ENCODE data around the gene RPEL1.
"Not testable (repeated sequence)": the region's sequence is repeated elsewhere in the genome, so short reads cannot be mapped to it uniquely, and the experiment has no call there.

Gene RPEL1

DNA sequence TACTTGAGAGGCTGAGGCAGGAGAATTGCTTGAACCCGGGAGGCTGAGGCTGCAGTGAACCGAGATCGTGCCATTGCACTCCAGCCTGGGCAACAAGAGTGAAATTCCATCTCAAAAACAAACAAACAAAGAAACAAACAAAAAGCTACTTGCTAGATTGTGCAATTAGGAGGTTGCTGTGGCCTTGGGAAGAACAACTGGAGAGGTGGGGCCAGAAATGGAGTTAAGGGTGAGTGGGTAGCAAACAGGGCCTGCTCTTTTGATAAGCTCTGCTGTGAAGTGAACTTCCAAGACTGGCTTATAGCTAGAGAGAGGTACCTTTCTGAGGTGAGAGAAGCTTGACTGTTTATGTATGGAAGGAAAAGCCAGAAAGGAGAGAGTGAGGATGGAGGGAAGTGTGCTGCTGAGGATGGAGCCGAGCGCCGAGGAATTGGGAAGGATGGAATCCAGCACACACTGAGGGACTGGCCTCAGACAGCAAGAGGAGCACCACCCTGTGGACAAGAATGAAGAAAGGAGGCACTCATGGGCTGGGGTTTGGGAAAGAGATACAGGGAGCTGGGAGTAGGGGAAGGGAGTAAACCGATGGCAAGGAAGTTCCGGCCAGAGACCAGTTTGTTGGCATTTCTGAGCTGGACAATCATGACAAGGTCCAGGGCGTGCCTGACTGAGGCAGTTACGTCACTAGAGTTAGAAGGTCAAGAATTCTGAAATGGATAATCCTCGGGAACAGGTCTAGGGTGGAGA is 7.0 kb upstream of the RPEL1 start:
- DNase-seq: no peak

GRCh38 chr10:103241262-103242011 is 4.2 kb upstream of the RPEL1 start:
- no peak for DNase-seq

GRCh38 chr10:103244666-103245271 is 918 bp upstream of the RPEL1 start:
- DNase-seq: peak; percentile 22 to 23

DNA sequence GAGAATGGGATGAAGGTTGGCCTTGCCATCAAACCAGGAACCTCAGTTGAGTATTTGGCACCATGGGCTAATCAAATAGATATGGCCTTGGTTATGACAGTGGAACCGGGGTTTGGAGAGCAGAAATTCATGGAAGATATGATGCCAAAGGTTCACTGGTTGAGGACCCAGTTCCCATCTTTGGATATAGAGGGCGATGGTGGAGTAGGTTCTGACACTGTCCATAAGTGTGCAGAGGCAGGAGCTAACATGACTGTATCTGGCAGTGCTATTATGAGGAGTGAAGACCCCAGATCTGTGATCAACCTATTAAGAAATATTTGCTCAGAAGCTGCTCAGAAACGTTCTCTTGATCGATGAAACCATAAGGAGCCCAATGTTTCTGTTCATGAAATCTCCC is 637 bp downstream of the RPEL1 start:
- no peak for DNase-seq

GRCh38 chr10:103254113-103254512 is 8.4 kb downstream of the RPEL1 start:
- DNase-seq: no peak

DNA sequence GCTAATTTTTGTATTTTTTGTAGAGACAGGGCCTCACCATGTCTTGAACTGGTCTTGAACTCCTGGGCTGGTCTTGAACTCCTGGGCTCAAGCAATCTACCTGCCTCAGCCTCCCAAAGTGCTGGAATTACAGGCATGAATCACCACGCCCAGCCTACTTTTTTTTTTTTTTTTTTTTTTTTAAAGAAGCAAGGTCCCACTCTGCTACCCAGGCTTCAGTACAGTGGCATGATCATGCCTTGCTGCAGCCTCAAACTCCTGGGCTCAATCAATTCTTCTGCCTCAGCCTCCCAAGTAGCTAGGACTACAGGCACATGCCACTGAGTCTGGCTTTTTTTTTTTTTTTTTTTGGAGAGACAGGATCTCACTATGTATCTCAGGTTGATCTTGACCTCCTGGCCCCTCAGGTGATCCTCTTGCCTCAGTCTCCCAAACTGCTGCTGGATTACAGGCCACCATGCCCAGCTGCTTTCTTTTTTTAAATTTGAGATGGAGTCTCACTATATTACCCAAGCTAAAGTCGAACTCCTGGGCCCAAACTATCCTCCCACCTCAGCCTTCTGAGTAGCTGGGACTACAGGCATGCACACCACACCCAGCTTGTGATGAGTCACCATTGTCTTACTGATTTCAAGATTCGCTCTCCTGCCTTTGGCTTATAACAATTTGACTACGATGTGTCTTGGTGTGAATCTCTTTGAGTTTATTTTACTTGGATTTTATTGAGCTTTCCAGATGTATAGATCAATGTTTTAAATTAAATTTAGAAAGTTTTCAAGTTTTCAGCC is 9.0 kb downstream of the RPEL1 start:
- DNase-seq: no peak

DNA sequence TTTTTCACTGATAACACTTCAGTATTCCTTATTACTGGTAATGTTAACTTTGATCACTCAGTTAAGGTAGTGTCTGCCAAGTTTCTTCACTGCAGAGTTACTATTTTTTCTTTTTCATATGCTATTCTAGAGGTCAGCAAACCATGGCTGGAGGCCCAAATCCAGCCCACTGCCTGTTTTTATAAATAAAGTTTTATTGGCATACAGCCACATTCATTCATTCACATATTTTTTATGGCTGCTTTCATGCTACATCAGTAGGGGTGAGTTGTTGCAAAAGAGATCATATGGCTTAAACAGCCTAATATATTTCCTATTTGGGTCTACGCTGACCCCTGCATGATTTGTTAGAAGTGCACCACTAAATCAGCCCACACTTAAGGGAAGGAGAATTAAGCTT is 10.9 kb downstream of the RPEL1 start:
- DNase-seq: no peak

DNA sequence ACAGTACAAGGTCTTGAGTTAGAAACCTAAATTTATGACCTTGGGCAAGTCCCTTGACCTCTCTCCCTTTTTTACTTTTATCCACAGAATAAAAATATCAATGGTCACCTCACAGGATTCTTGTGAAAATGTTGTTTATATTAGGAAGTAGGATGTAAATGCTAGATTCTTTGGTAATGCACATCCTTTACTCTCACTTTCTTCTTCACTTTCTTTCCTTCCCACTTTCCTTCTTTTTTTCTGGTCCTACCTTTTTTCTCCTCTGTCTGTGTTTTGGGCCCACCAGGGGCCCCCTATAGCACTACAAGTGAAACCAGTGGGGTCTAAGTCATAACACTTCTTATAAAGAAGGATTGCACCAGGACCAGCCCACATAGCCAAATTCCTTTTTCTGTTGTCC is 12.1 kb downstream of the RPEL1 start:
- DNase-seq: no peak

- not testable (repeated sequence) for DNase-seq
Observed at GRCh38 chr10:103258928-103259327, 13.2 kb downstream of the RPEL1 start.

DNA sequence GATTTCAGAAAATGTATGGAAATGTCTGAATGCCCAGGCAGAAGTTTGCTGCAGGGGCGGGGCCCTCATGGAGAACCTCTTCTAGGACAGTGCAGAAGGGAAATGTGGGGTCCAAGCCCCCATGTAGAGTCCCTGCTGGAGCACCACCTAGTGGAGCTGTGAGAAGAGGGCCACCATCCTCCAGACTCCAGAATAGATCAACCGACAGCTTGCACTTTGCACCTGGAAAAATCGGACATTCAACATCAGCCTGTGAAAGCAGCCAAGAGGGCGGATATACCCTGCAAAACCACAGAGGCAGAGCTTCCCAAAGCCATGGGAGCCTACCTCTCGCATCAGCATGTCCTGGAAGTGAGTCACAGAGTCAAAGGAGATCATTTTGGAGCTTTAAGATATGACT is 14.3 kb downstream of the RPEL1 start:
- no peak for DNase-seq

DNA sequence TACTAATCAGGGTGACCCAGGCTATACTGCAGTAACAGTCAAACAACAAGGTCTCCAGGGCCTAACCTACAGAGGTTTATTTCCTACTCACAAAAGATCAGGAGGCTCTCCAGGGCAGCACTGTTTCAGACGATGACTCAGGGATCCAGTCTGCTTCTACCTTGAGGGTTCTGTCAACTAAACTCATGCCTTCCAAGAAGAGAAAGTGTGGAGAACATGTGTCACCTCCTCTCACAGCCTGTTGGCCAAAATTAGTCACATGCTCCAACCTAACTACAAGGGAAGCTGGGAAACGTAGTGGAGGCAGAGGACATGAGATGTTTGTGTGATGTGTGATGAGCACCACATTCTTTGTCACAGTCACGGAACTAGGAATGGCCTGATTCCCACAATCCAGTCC is 16.5 kb downstream of the RPEL1 start:
- DNase-seq: no peak

DNA sequence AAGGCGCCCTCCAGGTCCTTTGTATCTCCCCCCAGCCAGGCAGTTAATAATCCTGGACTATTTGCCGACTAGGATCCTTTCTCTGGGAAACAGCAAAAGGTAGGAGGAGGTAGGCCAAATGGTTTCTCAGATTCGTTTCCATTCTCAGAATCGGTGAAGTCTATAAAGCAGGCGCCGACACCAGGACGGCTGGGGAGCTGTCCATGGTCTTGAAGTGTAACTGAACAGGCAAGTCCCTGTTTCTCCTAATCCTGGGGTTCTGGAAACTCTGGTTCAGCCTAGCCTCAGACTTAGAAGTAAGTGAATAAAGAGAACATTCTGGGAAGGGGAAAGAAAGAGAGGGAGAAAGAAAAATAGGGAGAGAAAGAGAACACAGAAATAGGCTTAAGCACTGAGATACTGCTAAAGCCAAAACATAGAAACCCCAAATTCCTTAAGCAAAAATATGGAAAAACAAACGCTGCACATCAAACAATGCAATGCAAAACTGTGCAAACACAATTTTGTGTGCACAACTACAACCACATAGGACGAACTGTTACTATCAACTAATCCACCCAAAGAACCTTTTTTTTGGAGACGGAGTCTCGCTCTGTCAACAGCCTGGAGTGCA is 20.1 kb downstream of the RPEL1 start:
- DNase-seq: no peak

- no peak for DNase-seq
Observed at GRCh38 chr10:103273041-103273441, 27.4 kb downstream of the RPEL1 start.

GRCh38 chr10:103276251-103276895 is 30.7 kb downstream of the RPEL1 start:
- DNase-seq: no peak

DNA sequence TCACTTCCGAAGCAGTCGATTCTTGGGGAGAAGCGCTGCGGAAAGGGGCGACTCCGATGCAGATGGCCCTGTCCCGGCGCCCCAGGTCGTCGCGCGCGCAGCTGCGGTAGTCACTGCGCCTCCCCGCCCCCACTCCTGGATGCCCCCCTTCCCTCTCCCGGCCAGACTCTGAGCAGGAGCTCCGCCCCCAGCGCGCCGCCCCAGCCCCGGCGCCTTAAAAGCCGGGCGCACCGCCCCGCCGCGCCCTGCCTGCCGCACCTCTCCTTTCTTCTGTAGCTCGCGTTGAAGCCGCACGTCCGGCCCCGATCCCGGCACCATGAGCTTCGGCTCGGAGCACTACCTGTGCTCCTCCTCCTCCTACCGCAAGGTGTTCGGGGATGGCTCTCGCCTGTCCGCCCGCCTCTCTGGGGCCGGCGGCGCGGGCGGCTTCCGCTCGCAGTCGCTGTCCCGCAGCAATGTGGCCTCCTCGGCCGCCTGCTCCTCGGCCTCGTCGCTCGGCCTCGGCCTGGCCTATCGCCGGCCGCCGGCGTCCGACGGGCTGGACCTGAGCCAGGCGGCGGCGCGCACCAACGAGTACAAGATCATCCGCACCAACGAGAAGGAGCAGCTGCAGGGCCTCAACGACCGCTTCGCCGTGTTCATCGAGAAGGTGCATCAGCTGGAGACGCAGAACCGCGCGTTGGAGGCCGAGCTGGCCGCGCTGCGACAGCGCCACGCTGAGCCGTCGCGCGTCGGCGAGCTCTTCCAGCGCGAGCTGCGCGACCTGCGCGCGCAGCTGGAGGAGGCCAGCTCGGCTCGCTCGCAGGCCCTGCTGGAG is 31.4 kb downstream of the RPEL1 start, which contains the start of gene INA:
INA (plus strand) TSS at position 243 of the 817 bp plus-strand sequence; CDS start at position 317, 74 bp downstream.
- DNase-seq: peak; percentile 78 to 83

GRCh38 chr10:103277713-103278536 is 32.2 kb downstream of the RPEL1 start:
- DNase-seq: no peak

DNA sequence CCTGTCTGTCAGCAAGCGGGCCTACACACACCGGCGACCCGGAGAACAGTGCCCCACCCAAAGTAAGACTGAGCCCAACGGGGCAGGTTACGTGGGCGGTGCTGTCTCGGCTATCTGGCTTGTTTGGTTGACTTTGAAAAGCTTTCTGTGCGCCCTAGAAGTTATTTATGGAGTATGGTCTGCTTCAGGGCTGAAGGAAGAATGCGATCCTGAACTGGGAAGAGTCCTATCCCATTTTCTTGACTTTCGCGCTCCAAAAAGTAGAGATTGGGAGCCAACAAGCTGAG is 32.8 kb downstream of the RPEL1 start:
- no peak for DNase-seq

DNA sequence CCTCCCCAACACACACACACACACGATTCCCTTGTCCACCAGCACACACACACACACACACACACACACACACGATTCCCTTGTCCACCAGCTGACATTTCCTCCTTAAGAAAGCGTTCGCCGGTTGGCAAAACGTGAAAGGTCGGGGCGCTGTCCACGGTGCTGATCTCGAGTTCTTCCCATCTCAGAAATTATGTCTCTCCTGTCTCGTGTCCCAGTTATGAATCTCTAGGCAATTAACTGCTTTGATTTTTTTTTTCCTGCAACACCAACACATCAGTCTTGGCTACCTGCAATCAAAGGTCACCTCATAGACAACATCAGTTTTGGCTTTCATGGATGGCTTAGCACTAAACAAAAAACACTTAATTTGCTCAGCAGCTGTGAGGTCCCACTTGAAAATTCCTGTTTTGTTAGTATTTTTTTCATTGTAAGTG is 33.2 kb downstream of the RPEL1 start:
- no peak for DNase-seq

- no peak for DNase-seq
Observed at GRCh38 chr10:103280031-103280430, 34.3 kb downstream of the RPEL1 start.

GRCh38 chr10:103280506-103280905 is 34.8 kb downstream of the RPEL1 start:
- DNase-seq: no peak
